22Rv1 (cell line): ENCODE data around the gene TNFRSF12A.
A peak's percentile ranks its signal among the peaks of the same experiment; 100 is the strongest.

Experiments
- H3K27ac ChIP-seq: fragments of 450-650 bp; 2 replicates; pipeline ENCODE4 v1.5.1; 2017
- ZFX ChIP-seq: fragments of 450-650 bp; IDR thresholded peaks from 2 replicates; pipeline ENCODE4 v1.6.1; 2017; ENCODE audit warnings: antibody characterized with exemption, borderline replicate concordance
- TF ChIP-seq, protein P1 (sequence below): fragments of 450-650 bp; IDR thresholded peaks from 2 replicates; pipeline ENCODE4 v1.5.1; 2017; ENCODE audit warnings: mild to moderate bottlenecking

TNFRSF12A gene

DNA sequence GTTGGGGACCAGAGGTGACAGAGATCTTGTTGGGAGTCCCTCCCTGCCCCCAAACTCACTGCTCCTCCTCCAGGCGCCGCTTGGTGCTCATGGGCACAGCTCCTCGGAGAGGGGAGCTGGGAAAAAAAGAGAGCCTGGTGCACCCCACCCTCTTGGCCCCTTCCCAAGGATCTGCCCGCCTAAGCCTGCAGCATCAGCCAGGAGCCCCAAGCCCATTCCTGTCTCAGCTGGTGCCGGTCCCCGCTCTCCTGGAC lies 3.2 kb downstream of the TNFRSF12A start:
- TF ChIP-seq ZFX, result no peak
- TF ChIP-seq, protein P1, sequence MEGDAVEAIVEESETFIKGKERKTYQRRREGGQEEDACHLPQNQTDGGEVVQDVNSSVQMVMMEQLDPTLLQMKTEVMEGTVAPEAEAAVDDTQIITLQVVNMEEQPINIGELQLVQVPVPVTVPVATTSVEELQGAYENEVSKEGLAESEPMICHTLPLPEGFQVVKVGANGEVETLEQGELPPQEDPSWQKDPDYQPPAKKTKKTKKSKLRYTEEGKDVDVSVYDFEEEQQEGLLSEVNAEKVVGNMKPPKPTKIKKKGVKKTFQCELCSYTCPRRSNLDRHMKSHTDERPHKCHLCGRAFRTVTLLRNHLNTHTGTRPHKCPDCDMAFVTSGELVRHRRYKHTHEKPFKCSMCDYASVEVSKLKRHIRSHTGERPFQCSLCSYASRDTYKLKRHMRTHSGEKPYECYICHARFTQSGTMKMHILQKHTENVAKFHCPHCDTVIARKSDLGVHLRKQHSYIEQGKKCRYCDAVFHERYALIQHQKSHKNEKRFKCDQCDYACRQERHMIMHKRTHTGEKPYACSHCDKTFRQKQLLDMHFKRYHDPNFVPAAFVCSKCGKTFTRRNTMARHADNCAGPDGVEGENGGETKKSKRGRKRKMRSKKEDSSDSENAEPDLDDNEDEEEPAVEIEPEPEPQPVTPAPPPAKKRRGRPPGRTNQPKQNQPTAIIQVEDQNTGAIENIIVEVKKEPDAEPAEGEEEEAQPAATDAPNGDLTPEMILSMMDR, result no peak
- peak overlapping the region; percentile 88 for H3K27ac ChIP-seq

DNA sequence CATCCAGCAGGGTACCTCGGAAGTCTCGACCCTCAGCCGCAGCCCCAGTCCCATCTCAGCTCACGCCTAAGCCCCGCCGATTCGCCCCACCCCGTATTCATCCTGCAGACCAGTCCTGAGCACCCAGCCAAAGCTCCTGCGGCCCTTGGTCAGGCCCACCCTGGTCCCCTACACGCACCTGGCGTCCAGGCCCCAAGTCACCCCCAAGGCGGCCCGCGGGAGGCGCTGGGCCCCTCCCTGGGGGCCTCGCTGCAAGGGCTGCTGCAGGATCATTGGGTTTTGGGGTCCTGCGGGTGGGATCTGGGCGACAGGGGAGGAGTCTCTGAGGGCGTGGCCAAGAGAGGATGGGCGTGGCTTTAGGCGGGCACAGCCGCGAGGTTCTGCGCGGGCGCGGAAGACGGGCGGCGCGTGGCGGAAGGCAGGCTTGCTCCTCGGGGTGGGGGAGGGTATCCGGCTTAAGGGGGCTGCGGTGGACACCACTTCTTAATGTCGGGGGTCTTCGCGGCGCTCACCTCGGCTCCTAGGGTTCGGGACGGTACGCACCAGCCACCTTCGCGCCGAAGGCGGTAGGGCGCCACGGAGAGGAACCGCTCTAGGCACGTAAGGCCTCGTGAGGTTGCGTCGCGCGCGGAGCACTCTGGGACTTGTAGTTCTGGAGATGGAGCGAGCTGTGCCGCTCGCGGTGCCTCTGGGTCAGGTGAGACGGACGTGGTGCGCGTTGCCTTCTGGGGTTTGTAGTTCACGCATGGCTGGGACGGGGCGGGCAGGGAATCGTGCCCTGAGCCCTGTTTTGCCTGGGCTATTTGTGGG lies 3.7 kb downstream of the TNFRSF12A start, which contains the start of the genes HCFC1R1 and THOC6:
TSS of gene HCFC1R1 (minus strand) at position 274 of the 810 bp plus-strand sequence. CDS start at position 273, 1 bp downstream.
TSS of gene THOC6 (plus strand) at position 367 of the 810 bp plus-strand sequence. CDS start at position 659, 292 bp downstream.
- H3K27ac ChIP-seq, result peak within 1 kb of the TSS; percentile 88
- TF ChIP-seq ZFX, result no peak
- TF ChIP-seq, protein P1, result no peak

DNA sequence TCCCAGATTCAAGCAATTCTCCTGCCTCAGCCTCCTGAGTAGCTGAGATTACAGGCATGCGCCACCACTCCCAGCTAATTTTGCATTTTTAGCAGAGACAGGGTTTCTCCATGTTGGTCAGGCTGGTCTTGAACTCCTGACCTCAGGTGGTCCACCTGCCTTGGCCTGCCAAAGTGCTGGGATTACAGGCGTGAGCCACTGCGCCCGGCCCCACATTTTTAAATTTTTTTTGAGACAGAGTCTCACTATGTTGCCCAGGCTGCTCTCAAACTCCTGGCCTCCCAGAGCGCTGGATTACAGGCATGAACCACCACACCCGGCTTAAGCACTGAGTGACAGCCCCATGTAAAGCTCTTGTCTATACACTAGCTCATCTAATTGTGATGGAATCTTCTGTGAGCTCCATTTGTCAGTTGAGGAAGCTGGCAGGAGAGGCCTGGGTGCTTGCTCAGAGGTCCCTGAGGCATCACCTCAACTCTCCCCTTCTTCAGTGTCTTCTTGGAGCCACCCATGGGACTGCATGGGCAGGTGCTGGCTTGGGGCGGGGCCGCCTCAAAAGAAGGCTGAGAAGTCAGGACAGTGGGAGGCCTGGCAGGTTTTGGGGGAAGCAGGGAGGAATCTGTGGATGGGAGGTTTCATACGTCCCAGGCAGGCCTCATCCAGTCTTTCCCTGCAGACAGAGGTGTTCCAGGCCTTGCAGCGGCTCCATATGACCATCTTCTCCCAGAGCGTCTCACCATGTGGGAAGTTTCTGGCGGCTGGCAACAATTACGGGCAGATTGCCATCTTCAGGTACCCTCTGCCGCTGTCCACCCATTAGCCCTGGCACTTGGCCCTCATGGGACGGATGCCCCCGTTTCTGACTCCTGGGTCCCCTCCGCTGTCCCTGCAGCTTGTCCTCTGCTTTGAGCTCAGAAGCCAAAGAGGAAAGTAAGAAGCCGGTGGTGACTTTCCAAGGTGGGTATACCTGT lies 5.1 kb downstream of the TNFRSF12A start:
- peak overlapping the region; percentile 88 for H3K27ac ChIP-seq
- TF ChIP-seq, protein P1, result no peak
- TF ChIP-seq ZFX, result no peak

DNA sequence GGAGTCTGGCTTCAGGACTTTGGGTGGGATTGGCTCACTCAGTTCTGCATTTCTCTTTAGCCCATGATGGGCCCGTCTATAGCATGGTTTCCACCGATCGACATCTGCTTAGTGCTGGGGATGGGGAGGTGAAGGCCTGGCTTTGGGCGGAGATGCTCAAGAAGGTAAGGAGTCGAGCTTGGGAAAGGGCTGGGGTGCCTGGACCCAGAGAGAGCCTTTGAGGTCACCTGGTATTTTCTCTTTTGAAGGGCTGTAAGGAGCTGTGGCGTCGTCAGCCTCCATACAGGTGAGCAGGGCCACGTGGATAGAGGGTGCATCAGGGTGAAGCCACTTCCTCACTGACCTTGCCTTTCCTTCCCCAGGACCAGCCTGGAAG lies 5.8 kb downstream of the TNFRSF12A start:
- no peak overlapping the region for H3K27ac ChIP-seq
- no peak for TF ChIP-seq ZFX
- TF ChIP-seq, protein P1, result no peak

DNA sequence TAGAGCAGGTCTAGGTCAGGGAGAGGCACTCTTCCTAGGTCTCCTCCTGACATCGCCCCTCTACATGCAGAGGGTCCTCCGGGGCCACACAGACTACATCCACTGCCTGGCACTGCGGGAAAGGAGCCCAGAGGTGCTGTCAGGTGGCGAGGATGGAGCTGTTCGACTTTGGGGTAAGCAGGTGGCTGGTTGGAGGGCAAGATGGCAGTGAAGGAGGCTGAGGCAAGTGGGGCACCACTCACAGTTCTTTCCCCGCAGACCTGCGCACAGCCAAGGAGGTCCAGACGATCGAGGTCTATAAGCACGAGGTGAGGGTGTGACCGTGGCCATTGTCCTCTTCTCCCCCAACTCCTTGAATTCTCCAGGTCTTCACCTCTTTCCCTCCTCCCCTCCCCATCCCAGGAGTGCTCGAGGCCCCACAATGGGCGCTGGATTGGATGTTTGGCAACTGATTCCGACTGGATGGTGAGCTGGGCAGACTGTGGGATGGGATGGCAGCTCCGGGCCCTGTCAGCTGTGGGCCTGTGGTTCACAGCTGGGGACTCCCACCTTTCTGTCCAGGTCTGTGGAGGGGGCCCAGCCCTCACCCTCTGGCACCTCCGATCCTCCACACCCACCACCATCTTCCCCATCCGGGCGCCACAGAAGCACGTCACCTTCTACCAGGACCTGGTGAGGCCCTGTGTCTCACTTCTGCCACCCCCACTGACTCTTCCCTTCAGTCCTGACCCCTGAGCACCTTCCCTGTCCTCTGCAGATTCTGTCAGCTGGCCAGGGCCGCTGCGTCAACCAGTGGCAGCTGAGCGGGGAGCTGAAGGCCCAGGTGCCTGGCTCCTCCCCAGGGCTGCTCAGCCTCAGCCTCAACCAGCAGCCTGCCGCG lies 6.7 kb downstream of the TNFRSF12A start:
- no peak for TF ChIP-seq ZFX
- TF ChIP-seq, protein P1, result no peak
- H3K27ac ChIP-seq, result peak overlapping the region; percentile 70; the same call in 1 of the 2 replicates

DNA sequence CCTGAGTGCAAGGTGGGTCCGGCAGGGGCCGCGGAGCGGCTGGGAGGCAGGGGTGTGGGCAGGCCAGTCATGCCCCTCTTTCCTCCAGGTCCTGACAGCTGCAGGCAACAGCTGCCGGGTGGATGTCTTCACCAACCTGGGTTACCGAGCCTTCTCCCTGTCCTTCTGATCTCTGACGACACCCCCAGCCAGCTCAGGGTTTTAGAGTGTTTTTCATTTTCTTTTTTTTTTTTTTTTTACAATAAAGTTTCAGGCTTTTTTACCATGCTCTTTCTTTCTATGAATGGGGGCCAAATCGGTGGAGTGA lies 7.3 kb downstream of the TNFRSF12A start:
- no peak for TF ChIP-seq ZFX
- H3K27ac ChIP-seq, result peak overlapping the region; percentile 70
